ENCODE data around the gene UBAC2.

Gene UBAC2

GRCh38 chr13:99344610-99345208, 144.1 kb downstream of the UBAC2 start:
- no peak for DNase-seq

- no peak for DNase-seq
These were observed 144.7 kb downstream of the UBAC2 start for GRCh38 chr13:99345345-99345744.

- DNase-seq, result no peak
These were observed 145.8 kb downstream of the UBAC2 start for GRCh38 chr13:99346335-99347042.

- DNase-seq, result no peak
These were observed 146.8 kb downstream of the UBAC2 start for GRCh38 chr13:99347335-99347878.

GRCh38 chr13:99347911-99348451, 147.3 kb downstream of the UBAC2 start:
- no peak for DNase-seq

- DNase-seq, result peak; percentile 34
These were observed 149.5 kb downstream of the UBAC2 start for GRCh38 chr13:99350191-99350590.

- no peak for DNase-seq
These were observed 151.1 kb downstream of the UBAC2 start for GRCh38 chr13:99351772-99352171.

- DNase-seq, result no peak
These were observed 151.9 kb downstream of the UBAC2 start for GRCh38 chr13:99352351-99353245.

GRCh38 chr13:99353246-99353600, 152.6 kb downstream of the UBAC2 start:
- DNase-seq, result no peak

- no peak for DNase-seq
These were observed 153.2 kb downstream of the UBAC2 start for GRCh38 chr13:99353836-99354235.

- no peak for DNase-seq
These were observed 153.8 kb downstream of the UBAC2 start for GRCh38 chr13:99354371-99354951.

GRCh38 chr13:99355267-99356011, 154.8 kb downstream of the UBAC2 start:
- no peak for DNase-seq

- DNase-seq, result no peak
These were observed 155.3 kb downstream of the UBAC2 start for GRCh38 chr13:99356012-99356261.

GRCh38 chr13:99356262-99357091, 155.8 kb downstream of the UBAC2 start:
- DNase-seq, result no peak

GRCh38 chr13:99357131-99357596, 156.5 kb downstream of the UBAC2 start:
- DNase-seq, result no peak

GRCh38 chr13:99357941-99358340, 157.3 kb downstream of the UBAC2 start:
- DNase-seq, result no peak

GRCh38 chr13:99359528-99359927, 158.9 kb downstream of the UBAC2 start:
- DNase-seq, result no peak

GRCh38 chr13:99360696-99361095, 160.0 kb downstream of the UBAC2 start:
- DNase-seq, result no peak

- no peak for DNase-seq
These were observed 160.5 kb downstream of the UBAC2 start for GRCh38 chr13:99361197-99361596.

GRCh38 chr13:99362362-99362761, 161.7 kb downstream of the UBAC2 start:
- no peak for DNase-seq

GRCh38 chr13:99363391-99363790, 162.7 kb downstream of the UBAC2 start:
- DNase-seq, result peak; percentile 41
